Smooth muscle cell of the brain vasculature (primary cell): ENCODE results near the gene TARDBP.
"Not testable (repeated sequence)": the region's sequence is repeated elsewhere in the genome, so short reads cannot be mapped to it uniquely, and the experiment has no call there.

ENCODE experiments used
- DNase-seq: peaks from one replicate; pipeline ENCODE4 v3.0.0-alpha.2; 2012; ENCODE audit warnings: low read depth, low spot score

Gene TARDBP

DNA sequence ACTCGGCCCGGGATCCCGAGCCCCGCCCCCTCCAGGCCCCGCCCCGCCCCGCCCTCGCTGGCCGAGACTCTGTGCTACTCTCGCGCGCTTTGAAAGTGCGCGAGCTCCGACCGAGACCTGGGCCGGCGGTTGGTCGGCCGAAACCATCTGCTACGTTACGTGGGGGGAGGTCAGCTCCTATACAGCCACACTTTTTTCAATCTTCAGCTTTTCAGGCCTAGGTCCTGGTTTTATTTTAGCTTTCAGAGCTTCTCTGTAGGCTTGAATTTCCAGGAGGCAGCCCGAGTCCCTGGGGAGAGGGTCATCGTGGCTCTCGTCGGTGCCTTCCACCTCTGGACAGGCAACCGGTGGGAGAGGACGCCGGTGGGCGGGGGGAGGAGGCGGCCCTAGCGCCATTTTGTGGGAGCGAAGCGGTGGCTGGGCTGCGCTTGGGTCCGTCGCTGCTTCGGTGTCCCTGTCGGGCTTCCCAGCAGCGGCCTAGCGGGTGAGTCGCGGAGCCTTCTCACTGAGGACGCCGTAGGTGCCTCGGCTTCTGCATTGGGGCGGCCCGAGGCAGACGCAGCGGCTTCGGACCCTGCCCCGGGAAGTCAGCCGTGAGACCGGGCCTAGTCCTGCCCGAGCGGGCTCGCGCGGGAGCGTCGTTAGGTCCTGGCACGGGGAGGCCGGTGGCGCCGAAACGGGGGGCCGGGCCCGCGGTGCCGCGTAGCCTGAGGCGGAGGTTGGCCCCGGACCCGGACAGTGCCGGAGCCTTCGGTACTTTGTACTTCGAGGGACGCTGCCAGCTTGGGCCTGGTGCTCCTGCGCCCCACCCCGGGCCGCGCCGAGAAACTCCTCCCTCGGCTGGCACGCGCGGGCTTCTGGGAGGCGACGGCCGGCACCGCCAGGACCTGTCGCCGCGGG, at the start of gene TARDBP:
TSS of gene TARDBP (plus strand) at position 395 of the 900 bp plus-strand sequence. CDS start 1,074 bp downstream, outside the sequence.
- peak; percentile 83 for DNase-seq

DNA sequence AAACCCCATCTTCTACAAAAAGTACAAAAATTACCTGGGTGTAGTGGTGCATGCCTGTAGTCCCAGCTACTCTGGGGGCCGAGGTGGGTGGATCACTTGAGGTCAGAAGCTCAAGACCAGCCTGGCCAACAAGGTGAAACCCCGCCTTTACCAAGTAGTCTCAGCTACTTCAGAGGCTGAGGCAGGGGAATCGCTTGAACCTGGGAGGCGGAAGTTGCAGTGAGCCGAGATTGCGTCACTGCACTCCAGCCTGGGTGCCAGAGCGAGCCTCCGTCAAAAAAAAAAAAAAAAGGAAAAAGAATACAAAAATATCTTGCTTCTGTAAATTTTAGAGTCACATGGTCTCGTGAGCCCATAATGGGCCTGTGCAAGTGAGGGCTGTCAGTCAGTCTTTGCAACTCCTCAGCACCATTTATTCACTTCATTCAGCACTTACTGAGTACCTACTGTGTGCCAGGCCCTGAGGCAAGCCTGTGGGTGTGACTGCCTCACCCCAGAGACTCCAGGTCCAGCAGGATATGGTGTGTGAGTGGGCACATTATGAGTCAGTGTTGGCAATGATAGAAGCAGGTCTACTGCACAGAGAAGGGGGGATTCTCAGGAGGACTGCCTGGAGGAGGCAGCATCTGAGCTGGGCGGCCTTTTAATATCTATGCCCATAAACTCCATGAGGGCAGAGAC, 46.8 kb upstream of the TARDBP start:
- no peak for DNase-seq

DNA sequence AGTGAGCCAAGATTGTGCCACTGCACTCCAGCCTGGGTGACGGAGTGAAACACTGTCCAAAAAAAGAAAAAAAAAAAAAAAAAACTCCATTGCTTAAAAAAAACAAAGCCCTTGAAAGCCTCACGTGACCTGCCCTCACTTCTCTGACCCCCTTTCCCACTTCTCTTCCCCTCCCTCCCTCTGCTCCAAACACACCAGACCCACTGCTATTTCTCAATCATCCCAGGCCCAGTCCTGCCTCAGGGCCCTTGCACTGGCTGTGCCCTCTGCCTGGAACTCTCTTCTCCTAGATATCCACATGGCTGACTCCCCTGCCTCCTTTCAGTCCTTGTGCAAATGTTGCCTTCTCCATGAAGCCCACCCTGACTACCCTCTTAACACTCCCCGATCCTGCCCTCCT, 45.4 kb upstream of the TARDBP start:
- no peak for DNase-seq

DNA sequence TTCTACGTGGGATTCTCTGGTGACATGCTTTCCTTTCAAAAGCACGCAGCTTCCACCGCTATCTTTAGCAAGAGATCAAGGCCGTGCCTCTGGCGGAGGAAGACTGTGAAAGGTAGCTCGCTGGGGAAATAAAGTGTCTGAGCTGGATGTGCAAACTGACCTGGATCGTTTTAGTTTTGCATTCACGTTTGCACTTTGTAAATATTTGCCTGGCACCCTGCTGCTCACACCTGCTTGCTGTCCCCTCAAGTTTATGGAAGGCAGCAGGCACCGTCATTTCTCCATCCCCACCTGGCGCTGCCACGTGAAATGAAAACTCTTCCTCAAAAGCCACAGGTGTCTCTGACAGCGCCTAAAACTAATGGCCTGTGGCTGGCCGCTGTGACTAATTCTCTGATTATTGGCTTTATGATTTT, 44.0 kb upstream of the TARDBP start:
- DNase-seq, result no peak

DNA sequence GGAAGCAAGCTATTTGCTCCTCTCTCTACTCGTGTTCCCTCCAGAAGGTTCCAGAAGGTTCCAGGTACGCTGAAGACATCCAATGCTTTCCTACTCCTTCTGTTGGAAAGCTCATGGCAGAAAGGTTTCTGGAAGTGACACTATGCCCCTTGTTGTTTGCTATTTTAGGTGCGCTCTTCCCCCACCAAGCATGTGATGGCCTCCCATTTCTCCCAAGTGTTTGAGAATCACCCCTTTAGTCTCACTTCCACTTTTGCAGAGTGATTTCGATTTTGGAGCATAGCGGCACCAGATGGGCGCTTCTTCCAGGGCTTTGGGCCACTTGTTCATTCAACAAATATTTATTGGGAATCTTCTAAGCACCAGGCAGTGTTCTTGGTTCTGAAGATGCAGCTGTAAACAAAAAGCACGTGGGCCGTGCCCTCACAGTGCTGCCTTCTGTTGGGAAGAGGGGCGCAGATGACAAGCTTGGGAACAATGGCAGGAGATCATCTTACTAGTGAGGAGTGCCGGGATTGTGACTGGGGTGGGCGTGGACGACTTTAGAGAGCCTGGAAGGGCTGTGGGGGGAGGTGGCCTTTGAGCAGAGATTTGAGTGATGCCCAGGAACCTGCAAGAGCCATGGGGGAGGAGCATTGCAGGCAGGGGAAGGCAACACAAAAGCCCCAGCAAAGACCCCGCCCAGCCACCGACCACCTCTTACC, 43.0 kb upstream of the TARDBP start:
- DNase-seq, result no peak

DNA sequence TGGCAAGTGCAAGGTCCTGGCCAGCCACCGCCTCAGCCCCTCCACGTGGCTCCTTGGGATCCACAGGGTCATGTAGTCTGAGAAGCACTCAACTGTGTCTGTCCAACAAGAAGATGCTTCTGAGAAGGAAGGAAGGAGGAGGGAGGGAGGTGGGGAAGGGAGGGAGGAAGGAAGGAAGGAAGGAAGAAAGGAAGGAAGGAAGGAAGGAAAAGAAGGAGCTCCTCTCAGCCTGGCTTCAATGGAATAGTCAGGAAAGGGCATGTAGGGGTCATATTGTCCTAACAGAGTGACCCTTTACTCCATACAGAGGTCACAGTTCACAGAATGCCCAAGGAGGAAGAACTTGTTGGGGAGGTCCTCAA, 42.5 kb upstream of the TARDBP start:
- no peak for DNase-seq

DNA sequence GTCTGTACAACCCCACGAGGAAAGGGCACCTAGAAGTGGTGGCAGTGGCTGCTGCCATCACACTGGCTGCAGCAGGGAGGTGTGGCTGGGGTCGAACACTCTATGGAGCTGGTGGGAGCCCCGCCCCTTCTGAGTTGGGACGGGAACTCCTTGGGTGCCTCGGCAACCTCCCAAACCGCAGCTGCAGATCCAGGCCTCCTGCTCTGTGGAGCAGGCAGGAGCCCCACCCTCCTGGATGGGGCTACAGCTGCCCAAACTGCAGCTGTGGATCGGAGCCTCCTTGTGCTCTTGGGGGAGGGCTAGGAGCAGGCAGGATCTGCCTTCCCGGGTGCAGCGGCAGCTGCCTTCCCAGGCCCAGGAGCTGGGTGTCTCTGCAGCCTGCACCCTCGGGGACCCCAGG, 38.9 kb upstream of the TARDBP start:
- DNase-seq, result no peak

DNA sequence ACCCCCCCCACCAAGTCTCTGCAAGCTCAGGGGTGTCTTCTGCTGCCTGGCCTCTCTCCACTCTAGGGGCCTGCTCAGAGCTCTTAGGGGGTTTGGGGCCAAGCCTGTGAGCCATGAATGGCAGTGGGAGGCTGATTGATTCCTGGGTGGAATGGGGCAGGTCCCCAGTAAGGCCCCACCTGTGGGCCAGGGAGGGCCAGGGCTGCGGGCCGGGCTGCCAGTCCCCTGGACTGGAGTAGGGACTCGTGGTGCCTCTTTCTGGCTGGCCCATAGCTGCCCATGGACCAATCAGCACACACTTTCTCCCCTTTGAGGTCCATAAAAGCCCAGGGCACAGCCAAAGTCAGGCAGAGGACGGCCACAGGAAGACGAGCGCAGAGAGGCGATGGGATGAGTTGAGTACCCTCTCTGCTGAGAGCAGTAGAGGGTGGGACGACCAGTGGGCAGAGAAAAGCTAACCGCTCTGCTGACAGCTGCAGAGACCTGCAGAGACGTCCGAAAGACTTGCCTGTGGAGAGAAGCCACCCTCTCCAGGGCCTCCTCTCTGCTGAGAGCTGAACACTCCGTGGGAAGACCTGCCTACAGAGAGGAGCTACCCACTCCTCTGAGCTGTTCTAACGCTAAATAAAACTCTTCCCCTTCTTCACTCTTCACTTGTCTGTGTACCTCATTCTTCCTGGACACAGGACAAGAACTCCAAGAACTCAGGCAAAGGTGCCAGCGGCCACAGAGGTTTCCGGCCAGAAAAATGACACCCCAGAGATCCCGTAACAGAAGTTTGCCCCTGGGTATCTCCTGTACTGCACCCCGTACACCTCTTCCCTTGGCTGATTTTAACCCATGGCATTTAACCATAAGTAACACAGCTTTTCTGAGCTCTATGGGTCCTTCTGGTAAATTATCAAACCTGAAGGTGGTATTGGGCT, 38.2 kb upstream of the TARDBP start:
- no peak for DNase-seq

DNA sequence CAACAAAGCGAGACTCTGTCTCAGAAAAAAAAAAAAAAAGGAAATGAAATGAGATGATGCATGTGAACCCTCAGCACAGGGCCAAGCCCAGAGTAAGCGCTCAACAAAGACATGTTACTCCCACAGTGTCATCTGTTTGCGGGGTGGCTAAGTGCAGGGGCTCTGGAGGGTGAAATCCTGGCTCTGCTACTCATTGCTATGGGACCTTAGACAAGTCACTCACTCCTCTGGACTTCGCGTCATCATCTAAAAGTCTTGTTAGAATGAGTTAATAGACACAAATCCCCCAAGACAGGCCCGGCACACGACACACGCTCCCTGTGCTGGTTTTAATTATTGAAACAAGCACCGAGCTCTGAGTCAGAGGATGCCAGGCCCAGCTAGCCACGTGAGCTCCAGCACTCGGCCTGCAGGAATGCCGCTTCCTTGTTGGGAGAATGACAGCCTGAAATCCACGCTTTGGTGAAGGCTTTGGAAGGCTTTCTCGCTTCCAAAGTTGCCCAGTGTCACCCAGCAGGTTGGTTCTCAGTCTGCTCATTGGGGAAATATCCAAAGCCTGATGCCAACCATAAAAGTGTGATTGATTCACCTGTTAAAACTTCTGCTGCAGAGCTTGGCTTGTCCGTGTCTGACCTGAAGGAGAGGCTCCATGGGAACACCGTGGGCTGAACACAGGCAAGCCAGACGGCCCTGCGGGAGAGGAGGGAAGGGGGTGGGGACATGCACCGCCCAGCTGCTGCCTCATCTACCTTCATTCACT, 36.7 kb upstream of the TARDBP start:
- no peak for DNase-seq

DNA sequence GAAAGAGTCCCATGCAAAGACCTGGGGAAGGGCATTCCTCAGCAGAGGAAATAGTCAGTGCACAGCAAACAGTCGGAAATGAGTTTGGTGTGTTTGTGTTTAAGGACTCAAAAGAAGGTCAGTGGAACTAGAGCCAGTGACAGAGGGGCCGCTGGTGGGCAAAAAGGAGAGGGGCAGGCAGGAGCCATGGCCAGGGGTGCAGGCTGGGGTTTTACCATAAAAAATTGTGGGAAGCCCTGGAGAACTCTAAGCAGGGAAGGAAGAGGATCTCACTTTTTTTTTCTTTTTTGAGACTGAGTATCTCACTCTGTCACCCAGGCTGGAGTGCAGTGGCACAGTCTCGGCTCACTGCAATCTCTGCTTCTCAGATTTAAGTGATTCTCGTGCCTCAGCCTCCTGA, 33.7 kb upstream of the TARDBP start:
- DNase-seq, result no peak

DNA sequence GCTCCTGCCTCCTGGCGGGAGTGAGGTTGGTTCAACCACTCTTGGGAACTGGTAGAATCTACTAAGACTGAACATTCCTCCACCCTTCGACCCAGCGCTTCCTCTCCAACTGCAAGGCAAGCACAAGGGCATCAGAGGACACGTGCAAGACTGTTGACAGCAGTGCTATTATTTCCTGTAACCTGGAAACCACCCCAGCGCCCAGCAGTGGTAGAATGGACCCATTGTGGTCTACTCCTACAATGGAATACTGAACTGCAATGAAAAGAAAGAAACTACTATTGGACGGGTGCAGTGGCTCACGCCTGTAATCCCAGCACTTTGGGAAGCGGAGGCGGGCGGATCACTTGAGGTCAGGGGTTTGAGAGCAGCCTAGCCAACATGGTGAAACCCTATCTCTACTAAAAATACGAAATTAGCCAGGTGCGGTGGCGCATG, 33.0 kb upstream of the TARDBP start:
- DNase-seq, result no peak

DNA sequence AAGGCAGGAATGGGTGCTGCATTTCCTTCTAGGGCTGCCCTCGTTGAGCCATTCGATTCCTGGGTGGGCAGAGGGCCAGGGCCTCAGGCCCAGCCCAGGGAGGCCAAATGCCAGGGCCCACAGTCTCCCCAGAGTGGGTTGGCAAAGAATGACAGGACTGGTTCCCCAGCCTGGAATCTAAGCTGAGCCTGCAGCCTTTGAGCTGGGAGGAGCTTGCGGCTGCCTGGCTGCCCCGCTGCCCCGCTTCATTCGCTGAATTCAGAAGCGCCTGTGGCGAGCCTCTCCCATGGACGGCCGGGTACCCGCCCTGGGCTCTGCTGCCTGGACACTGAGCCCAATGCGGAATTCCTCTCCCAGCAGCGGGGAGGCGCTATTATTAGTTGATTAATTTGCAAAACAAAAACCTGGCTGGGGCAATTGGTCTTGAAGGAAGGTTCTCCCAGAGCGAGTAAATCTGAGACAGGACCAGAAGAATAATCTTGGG, 32.3 kb upstream of the TARDBP start:
- no peak for DNase-seq

DNA sequence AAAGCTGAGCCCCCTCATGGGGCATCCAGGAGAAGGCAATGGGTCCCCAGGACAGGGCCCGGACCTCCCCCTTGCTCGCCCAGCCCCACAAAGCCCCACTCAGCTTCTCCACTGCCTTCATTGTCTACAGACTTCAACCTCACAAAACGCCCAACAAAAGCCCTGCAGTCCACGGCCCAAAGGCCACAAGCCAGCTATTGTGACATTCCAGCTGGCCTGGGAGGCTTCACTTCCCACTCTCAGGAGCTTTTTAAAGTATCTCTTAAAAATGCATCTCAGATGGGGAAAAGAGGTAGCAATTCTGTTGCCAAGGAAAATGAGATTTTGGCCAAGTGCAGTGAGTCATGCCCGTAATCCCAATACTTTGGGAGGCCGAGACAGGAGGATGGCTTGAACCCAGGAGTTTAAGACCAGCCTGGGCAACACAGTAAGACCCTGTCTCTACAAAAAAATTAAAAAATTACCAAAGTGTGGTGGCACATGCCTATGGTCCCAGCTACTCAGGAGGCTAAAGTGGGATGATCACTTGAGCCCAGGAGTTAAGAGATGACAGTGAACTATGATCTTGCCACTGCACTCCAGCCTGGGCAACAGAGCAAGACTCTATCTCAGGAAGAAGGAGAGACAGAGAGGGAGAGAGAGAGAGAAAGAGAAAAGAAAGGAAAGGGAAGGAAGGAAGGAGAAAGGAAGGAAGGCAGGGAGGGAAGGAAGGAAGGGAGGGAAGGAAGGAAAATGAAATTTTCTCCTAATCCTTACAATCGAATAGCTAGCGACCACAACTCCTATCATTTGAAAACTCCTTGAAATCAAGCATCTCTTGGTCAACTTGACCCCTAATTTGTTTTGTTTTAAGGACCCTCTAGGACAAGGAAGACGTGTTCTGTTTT, 31.4 kb upstream of the TARDBP start:
- DNase-seq, result no peak

DNA sequence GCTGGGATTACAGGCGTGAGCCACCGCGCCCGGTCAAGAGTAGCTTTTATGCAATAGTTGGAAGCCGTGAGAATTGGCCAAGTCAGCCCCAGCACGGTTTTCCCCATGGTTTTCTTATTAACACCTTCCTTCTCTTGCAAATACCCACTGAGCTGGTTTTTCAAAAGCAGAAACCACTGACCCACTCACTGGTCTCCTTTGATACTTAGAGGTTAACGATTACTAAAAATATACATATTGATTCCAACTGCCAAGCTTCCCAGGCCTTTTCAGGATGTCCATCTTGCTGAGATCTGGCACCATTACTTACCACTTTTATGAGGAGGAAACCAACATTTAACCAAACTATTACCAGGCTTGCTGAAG, 25.9 kb upstream of the TARDBP start:
- no peak for DNase-seq

DNA sequence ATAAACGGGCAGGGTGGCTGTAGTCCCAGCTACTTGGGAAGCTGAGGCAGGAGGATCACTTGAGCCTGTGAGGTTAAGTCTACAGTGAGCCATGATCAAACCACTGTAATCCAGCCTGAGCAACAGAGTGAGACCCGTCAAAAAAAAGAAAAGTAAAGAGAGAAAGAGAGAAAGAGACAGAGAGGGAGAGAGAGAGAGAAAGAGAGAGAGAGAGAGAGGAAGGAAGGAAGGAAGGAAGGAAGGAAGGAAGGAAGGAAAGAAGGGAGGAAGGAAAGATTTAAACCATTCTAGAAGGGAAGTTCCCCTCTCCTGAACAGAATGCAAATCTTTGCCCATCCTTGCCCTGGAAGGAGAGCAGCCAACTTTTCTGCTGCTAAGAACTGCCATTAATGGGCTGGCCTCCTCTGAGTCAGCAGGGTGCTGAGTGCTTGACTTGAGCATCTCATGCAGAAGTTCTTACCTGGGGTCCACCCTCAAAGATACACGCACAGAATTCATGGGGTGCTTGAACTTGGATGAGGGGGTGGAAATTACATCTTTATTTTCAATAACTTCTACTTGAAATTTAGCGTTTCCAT, 24.5 kb upstream of the TARDBP start:
- DNase-seq, result no peak

DNA sequence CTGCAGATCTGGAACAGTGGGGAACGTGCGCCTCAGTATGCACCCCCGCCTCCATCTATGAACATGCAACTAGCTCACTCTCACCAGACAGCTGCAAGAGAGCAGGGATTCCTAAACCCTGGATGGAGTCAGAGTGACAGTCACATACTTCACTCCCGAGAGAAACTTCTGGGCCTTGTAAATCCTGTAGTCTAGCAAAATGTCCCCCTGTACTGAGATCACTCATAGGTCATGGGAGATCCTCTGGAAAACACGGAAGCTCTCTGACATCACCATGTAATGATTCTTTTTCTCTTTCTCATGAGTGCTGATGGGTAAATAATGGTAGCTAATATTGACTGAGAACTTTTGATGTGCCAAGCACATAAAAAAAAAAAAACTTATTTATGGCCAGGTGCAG, 23.4 kb upstream of the TARDBP start:
- no peak for DNase-seq

DNA sequence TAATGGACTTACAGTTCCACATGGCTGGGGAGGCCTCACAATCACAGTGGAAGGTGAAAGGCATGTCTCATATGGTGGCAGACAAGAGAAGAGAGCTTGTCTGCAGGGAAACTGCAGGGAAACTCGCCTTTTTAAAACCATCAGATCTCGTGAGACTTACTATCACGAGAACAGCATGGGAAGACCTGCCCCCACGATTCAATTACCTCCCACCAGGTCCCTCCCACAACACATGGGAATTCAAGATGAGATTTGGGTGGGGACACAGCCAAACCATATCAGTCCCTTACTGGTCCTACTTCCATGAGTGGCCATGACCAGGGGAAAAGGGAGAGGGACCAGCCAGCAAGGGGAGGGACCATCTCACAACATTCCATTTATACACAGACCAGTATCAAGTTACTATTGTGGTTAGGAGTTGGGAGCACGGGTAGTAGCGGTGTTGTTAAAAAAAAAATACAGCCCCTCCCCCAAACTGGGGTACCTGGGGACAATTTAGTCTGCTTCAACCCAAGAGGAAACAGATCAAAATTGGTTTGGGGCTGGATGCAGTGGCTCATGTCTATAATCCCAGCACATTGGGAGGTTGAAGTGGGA, 22.4 kb upstream of the TARDBP start:
- not testable (repeated sequence) for DNase-seq

DNA sequence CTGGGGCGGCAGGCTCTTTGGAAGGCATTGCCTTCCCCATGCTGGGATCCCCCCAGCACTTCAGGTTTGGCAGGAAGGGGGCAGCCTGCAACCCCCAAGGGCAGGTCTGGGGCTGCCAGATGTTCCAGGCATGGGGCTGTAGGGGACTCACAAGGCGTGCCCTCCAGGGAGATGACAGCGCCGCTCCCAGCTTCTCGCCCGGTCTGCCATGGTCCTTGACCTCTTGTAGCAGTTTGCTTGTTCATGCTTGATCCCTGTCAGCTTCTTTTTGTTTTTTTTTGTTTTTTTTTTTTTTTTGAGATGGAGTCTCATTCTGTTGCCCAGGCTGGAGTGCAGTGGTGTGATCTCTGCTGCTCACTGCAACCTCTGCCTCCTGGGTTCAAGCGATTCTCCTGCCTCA, 21.6 kb upstream of the TARDBP start:
- no peak for DNase-seq

DNA sequence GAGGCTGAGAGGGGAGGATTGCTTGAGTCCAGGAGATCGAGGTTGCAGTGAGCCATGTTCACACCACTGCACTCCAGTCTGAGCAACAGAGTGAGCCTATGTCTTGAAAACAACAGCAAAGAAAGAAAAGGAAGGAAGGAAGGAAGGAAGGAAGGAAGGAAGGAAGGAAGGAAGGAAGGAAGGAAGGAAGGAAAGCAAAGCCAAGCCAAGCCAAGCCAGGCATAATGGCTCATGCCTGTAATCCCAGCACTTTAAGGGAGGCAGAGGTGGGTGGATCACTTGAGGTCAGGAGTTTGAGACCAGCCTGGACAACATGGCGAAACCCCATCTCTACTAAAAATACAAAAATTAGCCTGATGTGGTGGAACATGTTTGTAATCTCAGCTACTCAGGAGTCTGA, 20.4 kb upstream of the TARDBP start:
- not testable (repeated sequence) for DNase-seq
